GM23338 (cell line): ENCODE data around the gene MTPN. TPM values are rescaled to one million over a fixed set of nuclear protein-coding genes. Genes with fewer than 3 reads are reported as not detected.

ENCODE experiments used
- ATAC-seq: fragments of 200-7000 bp; cut with Tn5 transposase; 3 replicates; pipeline ENCODE4 v1.9.1; 2020
- DNase-seq: peaks from one replicate; pipeline ENCODE4 v3.0.0-alpha.2; 2015; ENCODE audit warnings: low spot score
- H2AFZ ChIP-seq: fragments of 200-600 bp; sonication (generic); 2 replicates; pipeline ENCODE4 v1.8.0; 2016; ENCODE audit warnings: antibody characterized with exemption, mild to moderate bottlenecking, moderate library complexity
- H3F3A ChIP-seq: fragments of 200-600 bp; sonication (generic); replicated peaks from 2 replicates; pipeline ENCODE4 v1.8.0; 2017; ENCODE audit warnings: antibody characterized with exemption, mixed run types, low read depth
- H3K27ac ChIP-seq: fragments of 200-600 bp; sonication (generic); 2 replicates; pipeline ENCODE4 v1.6.1; 2016; ENCODE audit warnings: low read depth
- H3K27me3 ChIP-seq: fragments of 200-600 bp; sonication (generic); 2 replicates; pipeline ENCODE4 v1.8.0; 2016; ENCODE audit warnings: mild to moderate bottlenecking, mixed run types, moderate library complexity; ENCODE audit not compliant: insufficient read depth
- H3K36me3 ChIP-seq: fragments of 200-600 bp; sonication (generic); 2 replicates; pipeline ENCODE4 v1.8.0; 2016; ENCODE audit warnings: mild to moderate bottlenecking; ENCODE audit not compliant: insufficient read depth
- H3K4me1 ChIP-seq: fragments of 200-600 bp; sonication (generic); 2 replicates; pipeline ENCODE4 v1.8.0; 2016; ENCODE audit warnings: mild to moderate bottlenecking, moderate library complexity; ENCODE audit not compliant: insufficient read depth
- H3K4me2 ChIP-seq: fragments of 200-600 bp; sonication (generic); 2 replicates; pipeline ENCODE4 v1.7.1; 2017; ENCODE audit warnings: mixed run types
- H3K4me3 ChIP-seq: fragments of 200-600 bp; sonication (generic); 2 replicates; pipeline ENCODE4 v1.6.1; 2016; ENCODE audit warnings: mixed run types
- H3K79me2 ChIP-seq: fragments of 200-600 bp; sonication (generic); replicated peaks from 2 replicates; pipeline ENCODE4 v1.8.0; 2017; ENCODE audit warnings: mild to moderate bottlenecking; ENCODE audit not compliant: insufficient read depth
- H3K9me2 ChIP-seq: fragments of 200-600 bp; sonication (generic); 2 replicates; pipeline ENCODE4 v1.8.0; 2017; ENCODE audit not compliant: insufficient read depth
- H4K20me1 ChIP-seq: fragments of 200-600 bp; sonication (generic); replicated peaks from 2 replicates; pipeline ENCODE4 v1.8.0; 2017; ENCODE audit warnings: mild to moderate bottlenecking; ENCODE audit not compliant: insufficient read depth
- H3K27ac Mint-ChIP-seq: 2 replicates; pipeline ENCODE4 v1.8.0; 2020; ENCODE audit warnings: inconsistent platforms, mild to moderate bottlenecking, moderate library complexity, mixed read lengths
- H3K27me3 Mint-ChIP-seq: 3 replicates; pipeline ENCODE4 v1.8.0; 2022; ENCODE audit warnings: low read depth, mild to moderate bottlenecking, moderate library complexity, mixed read lengths, inconsistent platforms; ENCODE audit not compliant: insufficient read depth, poor library complexity
- H3K36me3 Mint-ChIP-seq: 3 replicates; pipeline ENCODE4 v1.8.0; 2021; ENCODE audit warnings: low read depth, mild to moderate bottlenecking, inconsistent platforms, moderate library complexity, mixed read lengths
- H3K4me1 Mint-ChIP-seq: 3 replicates; pipeline ENCODE4 v1.8.0; 2020; ENCODE audit warnings: mild to moderate bottlenecking, inconsistent platforms, mixed read lengths
- H3K4me3 Mint-ChIP-seq: 3 replicates; pipeline ENCODE4 v1.8.0; 2021; ENCODE audit warnings: moderate library complexity, mild to moderate bottlenecking, inconsistent platforms, mixed read lengths
- H3K9me3 Mint-ChIP-seq: 3 replicates; pipeline ENCODE4 v1.8.0; 2020; ENCODE audit warnings: moderate library complexity, mild to moderate bottlenecking, inconsistent platforms, mixed read lengths
- CREB1 ChIP-seq: fragments of 250-450 bp; sonication (Bioruptor Pico); IDR thresholded peaks from 2 replicates; pipeline ENCODE4 v1.5.0; 2020; ENCODE audit warnings: low read depth, mild to moderate bottlenecking, moderate library complexity
- EZH2phosphoT487 ChIP-seq: fragments of 200-600 bp; sonication (generic); IDR thresholded peaks from one replicate; pipeline ENCODE4 v1.8.1; 2018; ENCODE audit warnings: antibody characterized with exemption; ENCODE audit not compliant: unreplicated experiment
- NANOG ChIP-seq: IDR thresholded peaks from 2 replicates; pipeline ENCODE4 v1.6.1; 2016; ENCODE audit warnings: antibody characterized with exemption, borderline replicate concordance
- ZNF114 ChIP-seq: fragments of 250-450 bp; sonication (Bioruptor Pico); IDR thresholded peaks from 2 replicates; pipeline ENCODE4 v1.5.0; 2020; ENCODE audit warnings: mild to moderate bottlenecking, moderate library complexity
- ZNF331 ChIP-seq: fragments of 250-450 bp; sonication (Bioruptor Pico); IDR thresholded peaks from 2 replicates; pipeline ENCODE4 v1.5.0; 2020; ENCODE audit warnings: low read depth, mild to moderate bottlenecking, moderate library complexity
- ZNF462 ChIP-seq: fragments of 250-450 bp; sonication (Bioruptor Pico); IDR thresholded peaks from 2 replicates; pipeline ENCODE4 v1.5.0; 2020; ENCODE audit warnings: mild to moderate bottlenecking, moderate library complexity
- polyA plus RNA-seq: library from polyadenylated mRNA; unstranded; fragments of >200 nt; fragmentation: Nextera tagmentation; extraction: Ambion mirVana; gene quantifications from 2 replicates; pipeline ENCODE4 v1.2.1, GENCODE V29; 2016
- total RNA-seq: library from RNA; depleted of rRNA; stranded (reverse); fragments of >200 nt; shearing (Covaris generic); gene quantifications from 2 replicates; pipeline ENCODE4 v1.2.3, GENCODE V29; 2014

Gene MTPN
- total and polyA plus RNA-seq, 2 experiments from 2014 or later: 87.7 to 90.3 TPM

GRCh38 chr7:135911099-135911498 lies 66.1 kb downstream of the MTPN start:
- H3F3A ChIP-seq: no peaks in the 10 kb centered on the region
- no peaks in the 10 kb centered on the region for H3K79me2 ChIP-seq
- H4K20me1 ChIP-seq: no peaks in the 10 kb centered on the region
- H3K36me3 Mint-ChIP-seq: no peaks in the 10 kb centered on the region
- no peaks in the 10 kb centered on the region for H3K27me3 ChIP-seq
- H3K27ac ChIP-seq: no peak overlapping the region
- ATAC-seq (no peak), DNase-seq (no peak)
- TF ChIP-seq NANOG: no peak
- TF ChIP-seq ZNF331: no peak
- TF ChIP-seq ZNF114: no peak
- no peak for TF ChIP-seq CREB1 (CRISPR knock-in tag)
- no peak for TF ChIP-seq ZNF462 (CRISPR knock-in tag)
- no peak for TF ChIP-seq EZH2phosphoT487
- H3K4me1 ChIP-seq: no peaks in the 10 kb centered on the region
- peaks cover 6% of the 10 kb centered on the region; the same call in 1 of the 2 replicates for H3K9me2 ChIP-seq
- no peak overlapping the region for H2AFZ ChIP-seq
- no peak overlapping the region for H3K4me2 ChIP-seq
- no peaks in the 10 kb centered on the region for H3K4me1 Mint-ChIP-seq
- no peak overlapping the region for H3K27ac Mint-ChIP-seq
- no peaks in the 10 kb centered on the region for H3K36me3 ChIP-seq
- H3K4me3 ChIP-seq: no peak overlapping the region
- no peak overlapping the region for H3K4me3 Mint-ChIP-seq
- no peaks in the 10 kb centered on the region for H3K27me3 Mint-ChIP-seq
- no peaks in the 10 kb centered on the region; the same call in 1 of the 3 replicates for H3K9me3 Mint-ChIP-seq

GRCh38 chr7:135910393-135911036 lies 66.6 kb downstream of the MTPN start:
- DNase-seq (no peak), ATAC-seq (no peak)
- H2AFZ ChIP-seq: no peak overlapping the region
- no peak overlapping the region for H3K27ac ChIP-seq
- Mint-ChIP-seq H3K27ac (no peak overlapping the region), H3K4me1 (no peaks in the 10 kb centered on the region), H3K36me3 (no peaks in the 10 kb centered on the region), H3K27me3 (no peaks in the 10 kb centered on the region), H3K4me3 (no peak overlapping the region), H3K9me3 (no peaks in the 10 kb centered on the region)
- no peaks in the 10 kb centered on the region for H4K20me1 ChIP-seq
- H3K27me3 ChIP-seq: no peaks in the 10 kb centered on the region
- peaks cover 4% of the 10 kb centered on the region; the same call in 1 of the 2 replicates for H3K9me2 ChIP-seq
- H3K36me3 ChIP-seq: no peaks in the 10 kb centered on the region
- H3F3A ChIP-seq: no peaks in the 10 kb centered on the region
- no peak overlapping the region for H3K4me2 ChIP-seq
- no peak overlapping the region for H3K4me3 ChIP-seq
- no peaks in the 10 kb centered on the region for H3K79me2 ChIP-seq
- no peaks in the 10 kb centered on the region for H3K4me1 ChIP-seq
- no peak for TF ChIP-seq ZNF462 (CRISPR knock-in tag)
